Measurements from ENCODE around the gene NOX5.

GRCh38 chr15:68997050-68997449 is 17.4 kb upstream of the NOX5 start:
- TF ChIP-seq EP300 (conservative IDR thresholded peaks at IDR 0.05; ENCODE audit: poor library complexity, severe bottlenecking) (no peak), CTCF (IDR thresholded peaks at IDR 0.05; ENCODE audit: poor library complexity, severe bottlenecking) (no peak), TAF1 (IDR thresholded peaks at IDR 0.05; ENCODE audit: low read depth) (no peak), MXI1 (conservative IDR thresholded peaks at IDR 0.05; ENCODE audit: poor library complexity, severe bottlenecking) (no peak), RAD21 (conservative IDR thresholded peaks at IDR 0.05) (no peak)
